GM21390 (cell line): ENCODE measurements around the gene CD276.
"Not testable (repeated sequence)": the region's sequence is repeated elsewhere in the genome, so short reads cannot be mapped to it uniquely, and the experiment has no call there.

ENCODE experiments used
- ATAC-seq: cut with Tn5 transposase; IDR thresholded peaks from one replicate; pipeline ENCODE4 v1.9.1; 2021; ENCODE audit not compliant: unreplicated experiment

Gene CD276

GRCh38 chr15:73709686-73710085 lies 25.5 kb downstream of the CD276 start:
- ATAC-seq: no peak

GRCh38 chr15:73710321-73710720 lies 26.1 kb downstream of the CD276 start:
- no peak for ATAC-seq

GRCh38 chr15:73711526-73711925 lies 27.3 kb downstream of the CD276 start:
- no peak for ATAC-seq

- ATAC-seq: no peak
These were observed 27.9 kb downstream of the CD276 start for GRCh38 chr15:73712107-73712506.

- ATAC-seq: no peak
These were observed 30.6 kb downstream of the CD276 start for GRCh38 chr15:73714695-73715301.

- ATAC-seq: no peak
These were observed 31.2 kb downstream of the CD276 start for GRCh38 chr15:73715417-73715816.

GRCh38 chr15:73716417-73716816 lies 32.2 kb downstream of the CD276 start:
- no peak for ATAC-seq

GRCh38 chr15:73717206-73717605 lies 33.0 kb downstream of the CD276 start:
- no peak for ATAC-seq

- no peak for ATAC-seq
These were observed 33.6 kb downstream of the CD276 start for GRCh38 chr15:73717802-73718201.

GRCh38 chr15:73718694-73719093 lies 34.5 kb downstream of the CD276 start:
- no peak for ATAC-seq

- no peak for ATAC-seq
These were observed 38.2 kb downstream of the CD276 start for GRCh38 chr15:73722425-73722824.

- ATAC-seq: no peak
These were observed 39.0 kb downstream of the CD276 start for GRCh38 chr15:73723191-73723590.

GRCh38 chr15:73724212-73724611 lies 40.0 kb downstream of the CD276 start:
- no peak for ATAC-seq

- no peak for ATAC-seq
These were observed 43.3 kb downstream of the CD276 start for GRCh38 chr15:73727330-73727976.

GRCh38 chr15:73732051-73732450 lies 47.9 kb downstream of the CD276 start:
- not testable (repeated sequence) for ATAC-seq

- no peak for ATAC-seq
These were observed 48.7 kb downstream of the CD276 start for GRCh38 chr15:73732930-73733329.

GRCh38 chr15:73737535-73737934 lies 53.4 kb downstream of the CD276 start:
- no peak for ATAC-seq

- no peak for ATAC-seq
These were observed 56.2 kb downstream of the CD276 start for GRCh38 chr15:73740152-73741048.

- no peak for ATAC-seq
These were observed 57.2 kb downstream of the CD276 start for GRCh38 chr15:73741321-73741836.

GRCh38 chr15:73744293-73744692 lies 60.1 kb downstream of the CD276 start:
- no peak for ATAC-seq

GRCh38 chr15:73745073-73745472 lies 60.9 kb downstream of the CD276 start:
- no peak for ATAC-seq

- ATAC-seq: no peak
These were observed 62.1 kb downstream of the CD276 start for GRCh38 chr15:73746261-73746660.
